HEK293T (cell line): Measurements from ENCODE around the gene UNC119B.
A peak's percentile ranks its signal among the peaks of the same experiment; 100 is the strongest.

ENCODE experiments used
- ARNT ChIP-seq: fragments of 450-650 bp; IDR thresholded peaks from 2 replicates; pipeline ENCODE4 v1.6.1; 2017; ENCODE audit warnings: mild to moderate bottlenecking
- BHLHE40 ChIP-seq: fragments of 450-650 bp; IDR thresholded peaks from 2 replicates; pipeline ENCODE4 v1.6.1; 2016; ENCODE audit warnings: mild to moderate bottlenecking, moderate library complexity, borderline replicate concordance
- ELF4 ChIP-seq: fragments of 450-650 bp; IDR thresholded peaks from 2 replicates; pipeline ENCODE4 v1.6.1; 2017; ENCODE audit warnings: antibody characterized with exemption
- FOXA1 ChIP-seq: fragments of 450-650 bp; IDR thresholded peaks from 2 replicates; pipeline ENCODE4 v1.6.1; 2016; ENCODE audit warnings: mild to moderate bottlenecking
- FOXK2 ChIP-seq: fragments of 450-650 bp; IDR thresholded peaks from 2 replicates; pipeline ENCODE4 v1.6.1; 2016; ENCODE audit warnings: mild to moderate bottlenecking
- FOXM1 ChIP-seq: fragments of 450-650 bp; IDR thresholded peaks from 2 replicates; pipeline ENCODE4 v1.6.1; 2017; ENCODE audit warnings: mild to moderate bottlenecking, borderline replicate concordance
- HDGF ChIP-seq: fragments of 450-650 bp; IDR thresholded peaks from 2 replicates; pipeline ENCODE4 v1.6.1; 2017; ENCODE audit warnings: antibody characterized with exemption, borderline replicate concordance
- L3MBTL2 ChIP-seq: fragments of 450-650 bp; conservative IDR thresholded peaks from 2 replicates; pipeline ENCODE4 v1.6.1; 2016; ENCODE audit warnings: mild to moderate bottlenecking
- LEF1 ChIP-seq: fragments of 450-650 bp; IDR thresholded peaks from 2 replicates; pipeline ENCODE4 v1.6.1; 2017; ENCODE audit warnings: mild to moderate bottlenecking, borderline replicate concordance
- NFRKB ChIP-seq: fragments of 450-650 bp; IDR thresholded peaks from 2 replicates; pipeline ENCODE4 v1.6.1; 2016; ENCODE audit warnings: mild to moderate bottlenecking, moderate library complexity
- PKNOX1 ChIP-seq: fragments of 450-650 bp; IDR thresholded peaks from 2 replicates; pipeline ENCODE4 v1.6.1; 2016
- SP1 ChIP-seq: fragments of 450-650 bp; IDR thresholded peaks from 2 replicates; pipeline ENCODE4 v1.6.1; 2017
- SUZ12 ChIP-seq: fragments of 450-650 bp; IDR thresholded peaks from 2 replicates; pipeline ENCODE4 v1.6.1; 2016; ENCODE audit warnings: mild to moderate bottlenecking
- ZNF384 ChIP-seq: fragments of 450-650 bp; IDR thresholded peaks from 2 replicates; pipeline ENCODE4 v1.6.1; 2016

GRCh38 chr12:120687578-120688289 is 22.5 kb upstream of the UNC119B start:
- no peak for TF ChIP-seq PKNOX1
- TF ChIP-seq ZNF384 = no peak
- no peak for TF ChIP-seq BHLHE40
- no peak for TF ChIP-seq FOXK2
- TF ChIP-seq SUZ12 = no peak
- TF ChIP-seq ARNT = no peak
- TF ChIP-seq LEF1 = no peak
- no peak for TF ChIP-seq SP1
- no peak for TF ChIP-seq HDGF
- no peak for TF ChIP-seq FOXM1
- TF ChIP-seq FOXA1 = no peak
- no peak for TF ChIP-seq ELF4
- TF ChIP-seq NFRKB = no peak
- peak; percentile 50; the same call in 1 of the 2 replicates for TF ChIP-seq L3MBTL2
